GM19023 (cell line): ENCODE measurements around the gene AZIN2.
A peak's percentile ranks its signal among the peaks of the same experiment; 100 is the strongest.
"Not testable (repeated sequence)": the region's sequence is repeated elsewhere in the genome, so short reads cannot be mapped to it uniquely, and the experiment has no call there.

ENCODE experiments used
- ATAC-seq: cut with Tn5 transposase; IDR thresholded peaks from one replicate; pipeline ENCODE4 v1.9.1; 2021; ENCODE audit warnings: mild to moderate bottlenecking, moderate library complexity; ENCODE audit not compliant: unreplicated experiment

Gene AZIN2

DNA sequence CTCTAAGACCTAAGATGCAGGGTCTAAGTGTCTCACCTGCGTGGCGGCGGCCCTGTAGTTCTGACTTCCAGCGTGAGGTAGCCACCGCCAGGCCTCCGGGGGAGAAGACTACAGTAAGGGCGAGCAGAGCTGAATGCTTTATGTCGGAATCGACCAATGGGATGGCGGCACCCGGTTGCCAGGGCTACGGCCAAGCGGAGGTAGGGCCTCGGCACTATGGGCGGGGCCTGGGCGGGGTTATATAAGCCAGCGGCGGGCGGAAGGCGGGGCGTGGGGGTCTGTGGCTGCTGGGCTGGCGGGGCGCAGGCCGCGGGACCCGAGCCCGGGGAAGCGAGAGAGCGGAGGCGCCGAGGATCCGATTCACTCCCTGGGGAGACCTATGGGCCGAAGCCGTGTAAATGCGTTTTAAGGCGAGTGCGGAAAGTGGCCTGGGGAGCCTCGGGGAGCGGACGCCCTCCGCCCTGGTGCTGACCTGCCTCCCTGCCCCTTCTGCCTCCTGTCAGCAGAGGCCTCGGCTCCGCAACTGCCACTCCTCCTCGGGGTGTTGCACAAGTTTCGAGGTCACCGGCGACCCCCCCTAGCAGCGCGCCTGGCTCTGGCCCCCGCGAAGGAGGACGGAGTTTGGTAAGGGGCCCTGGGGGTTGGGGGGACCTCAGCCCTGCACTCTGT lies at the start of gene AZIN2:
AZIN2 (plus strand) TSS at position 269 of the 669 bp plus-strand sequence. CDS start 1,097 bp downstream, outside the sequence.
- peak; percentile 95 for ATAC-seq

DNA sequence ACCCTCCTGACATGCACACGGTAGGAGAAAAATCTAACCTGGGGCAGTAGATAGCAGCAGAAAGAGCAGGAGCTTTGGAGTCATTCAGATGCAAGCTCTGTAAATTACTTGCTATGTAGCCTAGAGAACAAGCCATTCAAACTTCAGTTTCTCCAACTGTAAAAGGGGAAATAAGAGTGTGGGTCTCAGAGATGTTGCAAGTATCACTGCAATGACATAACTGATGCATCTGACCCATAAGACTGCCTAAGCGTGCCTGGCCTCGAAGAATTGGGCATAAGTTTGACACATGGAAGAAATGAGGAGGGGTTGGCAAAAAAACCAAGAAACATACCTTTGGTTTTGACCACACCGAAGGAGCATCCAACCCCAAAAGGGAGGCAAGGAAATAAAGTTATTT lies 49.4 kb upstream of the AZIN2 start:
- no peak for ATAC-seq

DNA sequence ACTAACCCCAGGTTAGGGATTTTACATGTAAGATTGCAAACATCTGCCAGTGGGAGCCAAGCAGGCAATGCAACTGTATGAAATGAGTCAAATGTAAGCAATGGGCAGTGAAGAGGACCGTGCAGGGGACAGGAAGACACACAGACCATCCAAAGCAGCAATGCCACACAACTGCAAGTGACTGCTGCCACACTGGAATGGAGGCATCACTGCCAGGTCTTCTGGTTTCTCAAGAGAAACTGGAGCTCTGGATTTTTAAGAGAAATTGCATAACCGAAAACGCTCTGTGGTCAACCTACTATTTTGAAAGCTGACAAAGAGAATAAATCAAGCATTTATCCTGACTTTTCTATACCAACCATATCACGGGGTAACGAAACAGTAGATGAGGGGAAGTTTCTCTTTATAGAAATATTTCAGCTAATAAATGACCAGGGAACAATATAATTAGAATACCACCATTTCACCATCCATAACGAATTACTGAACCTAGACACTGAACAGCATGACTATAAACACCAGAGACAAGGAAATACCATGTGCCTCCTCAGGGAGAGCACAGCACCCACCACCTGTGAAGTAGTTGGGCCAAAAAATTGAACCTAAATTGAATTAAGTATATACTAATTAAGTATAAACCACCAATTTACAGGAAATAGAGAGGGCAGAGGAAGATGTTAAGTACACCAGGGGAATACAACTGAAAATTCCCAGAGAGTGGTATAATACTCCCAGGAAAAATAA lies 48.7 kb upstream of the AZIN2 start:
- no peak for ATAC-seq

DNA sequence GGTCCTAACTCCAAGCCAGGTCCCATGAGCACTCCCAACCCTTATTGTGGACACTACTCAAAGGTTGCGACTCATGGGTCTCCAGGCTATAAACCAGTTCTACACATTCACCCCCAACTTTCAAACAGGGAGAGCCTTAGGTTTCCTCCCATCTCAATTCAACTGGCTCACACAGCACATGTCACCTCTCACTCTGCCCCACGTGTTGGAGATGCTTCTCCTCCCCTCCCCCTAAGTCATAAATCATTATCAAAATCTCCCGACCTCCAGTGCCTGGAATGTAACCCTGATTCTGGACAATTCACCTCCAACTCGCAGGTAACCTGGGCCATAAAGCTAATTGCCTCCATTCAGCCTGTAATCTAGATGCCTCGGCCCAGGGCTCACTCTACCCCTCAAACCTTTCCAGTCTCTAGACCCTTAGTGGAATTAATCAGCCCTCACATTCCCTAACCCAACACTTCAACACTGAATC lies 44.9 kb upstream of the AZIN2 start:
- ATAC-seq: no peak

DNA sequence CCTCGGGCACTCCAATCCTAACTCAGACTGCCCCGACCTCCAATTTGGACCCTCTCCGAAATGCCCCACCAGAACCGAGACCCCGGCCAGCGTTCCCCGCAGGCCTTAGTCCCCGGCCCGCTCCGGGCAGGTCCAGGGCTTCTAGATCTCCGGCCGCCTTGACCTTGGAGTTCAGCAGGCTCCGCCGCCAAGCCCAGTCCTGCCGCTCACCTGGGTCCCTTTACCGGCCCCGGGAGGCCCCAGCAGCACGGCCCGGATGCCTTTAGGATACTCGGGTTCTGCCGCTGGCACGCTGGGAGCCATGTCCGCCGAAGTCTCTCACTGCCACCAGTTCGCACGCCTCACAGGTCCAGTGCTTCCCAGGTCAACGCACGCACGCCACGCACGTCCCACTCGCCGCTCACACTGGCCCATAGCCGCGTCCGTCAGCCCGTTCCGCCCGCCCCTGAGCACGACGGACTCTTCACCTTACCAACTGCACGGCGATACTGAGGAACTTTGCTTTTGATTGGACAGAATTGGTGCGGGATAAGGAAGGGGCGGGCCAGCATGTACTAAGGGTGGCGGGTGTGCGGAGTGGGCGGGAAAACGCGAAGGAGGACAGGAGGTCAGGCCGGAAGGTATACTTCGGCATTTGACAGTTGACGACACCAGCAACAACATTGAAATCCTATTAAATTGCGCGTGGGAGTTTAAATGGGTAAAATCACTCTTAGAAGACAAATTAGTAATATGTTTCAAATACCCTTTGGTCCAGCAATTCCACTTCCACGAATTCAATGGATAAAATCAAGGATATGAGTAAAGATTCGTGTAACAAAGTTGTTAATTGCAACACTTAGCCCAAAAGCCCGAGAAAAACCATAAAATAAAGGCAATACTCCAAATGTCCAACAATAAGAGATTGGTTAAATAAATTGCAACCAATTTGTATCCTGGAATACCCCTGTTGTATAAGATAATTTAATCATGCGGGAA lies 44.1 kb upstream of the AZIN2 start, which contains the start of gene AK2:
AK2 (minus strand) TSS at position 358 of the 978 bp plus-strand sequence; CDS start at position 303, 55 bp downstream.
- peak; percentile 98 for ATAC-seq

DNA sequence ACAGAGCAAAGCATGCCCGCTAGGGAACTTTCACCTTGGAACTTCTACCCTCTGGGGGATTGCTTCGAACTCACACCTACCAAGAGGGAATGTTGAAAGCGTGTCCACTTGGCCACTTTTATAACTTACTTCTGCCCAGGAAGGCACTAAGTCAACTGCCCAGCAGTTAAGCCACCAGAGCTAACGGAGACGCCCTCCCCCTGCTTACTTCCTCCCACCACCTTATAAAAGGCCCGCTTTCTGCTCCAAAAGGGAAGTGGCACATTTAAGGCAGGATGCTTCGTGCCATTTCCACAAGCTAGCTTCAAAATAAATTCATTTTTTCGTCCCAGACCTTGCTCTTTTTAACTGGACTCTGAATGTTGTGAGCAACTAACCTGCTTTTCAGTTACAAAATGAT lies 41.1 kb upstream of the AZIN2 start:
- no peak for ATAC-seq

DNA sequence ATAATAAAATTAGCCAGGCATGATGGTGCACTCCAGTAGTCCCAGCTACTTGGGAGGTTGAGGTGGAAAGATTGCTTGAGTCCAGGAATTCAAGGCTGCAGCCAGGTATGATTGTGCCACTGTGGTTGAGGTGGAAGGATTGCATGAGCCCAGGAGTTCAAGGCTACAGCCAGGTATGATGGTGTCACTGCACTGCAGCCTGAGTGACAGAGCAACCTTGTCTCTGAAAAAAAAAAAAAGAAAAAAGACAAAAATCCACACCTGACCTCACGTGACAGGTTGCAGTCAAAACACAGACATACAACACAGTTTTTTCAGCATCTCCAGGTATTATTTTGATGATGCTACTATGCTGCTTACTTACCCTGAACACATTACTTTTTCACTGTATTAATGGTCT lies 39.9 kb upstream of the AZIN2 start:
- no peak for ATAC-seq

DNA sequence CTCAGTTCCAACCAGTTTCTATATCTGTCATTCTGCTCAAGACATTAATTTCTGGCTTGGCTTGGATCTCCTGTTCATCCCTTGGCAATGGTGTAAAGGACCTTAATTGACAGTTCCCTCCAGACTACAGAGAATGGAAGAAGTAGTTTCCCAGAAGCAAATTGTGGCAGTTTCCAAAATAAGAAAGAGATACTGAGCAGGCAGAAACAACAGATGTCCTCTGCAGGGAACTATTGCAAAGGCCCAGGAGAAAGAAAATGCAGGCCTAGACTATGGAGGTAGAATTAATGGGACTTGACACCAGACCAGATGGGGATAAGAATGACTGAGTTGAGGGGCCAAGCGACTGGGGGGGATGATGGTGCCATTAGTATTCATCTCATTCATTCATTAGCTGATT lies 38.1 kb upstream of the AZIN2 start:
- no peak for ATAC-seq

DNA sequence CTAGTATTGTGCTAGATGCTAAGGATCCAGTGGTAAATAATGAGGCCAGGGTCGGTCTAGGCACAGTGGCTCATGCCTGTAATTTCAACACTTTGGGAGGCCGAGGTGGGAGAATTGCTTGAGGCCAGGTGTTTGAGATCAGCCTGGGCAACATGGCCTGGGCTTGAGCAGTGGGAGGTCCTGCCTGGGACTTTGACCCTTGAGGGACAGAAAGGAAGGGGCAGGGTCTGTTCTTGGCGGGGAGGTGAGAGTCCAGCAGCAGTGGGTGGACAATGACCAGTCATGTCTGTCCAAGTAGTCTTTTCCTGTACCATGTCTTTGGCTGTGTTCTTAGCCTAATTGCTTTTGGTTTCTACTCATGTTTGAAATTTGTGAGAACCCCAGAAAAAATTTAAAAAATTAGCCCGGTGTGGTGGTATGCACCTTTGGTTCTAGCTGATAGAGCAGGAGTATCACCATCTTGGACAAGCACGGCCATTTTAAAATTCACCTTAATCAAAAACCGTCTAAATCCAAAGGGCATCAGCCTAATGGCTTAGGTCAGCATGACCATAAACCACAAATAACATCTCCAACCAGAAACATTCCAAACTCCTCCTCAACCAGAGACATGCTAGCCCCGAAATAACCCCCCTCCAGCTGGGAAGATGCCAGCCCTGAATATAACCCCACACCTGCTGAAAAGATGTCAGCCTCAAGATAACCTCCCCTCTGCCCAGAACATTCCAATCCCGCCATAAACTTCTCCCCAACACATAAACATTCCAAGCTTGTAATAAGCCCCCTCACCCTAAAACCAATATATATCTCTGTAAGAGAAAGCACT lies 37.5 kb upstream of the AZIN2 start:
- no peak for ATAC-seq

DNA sequence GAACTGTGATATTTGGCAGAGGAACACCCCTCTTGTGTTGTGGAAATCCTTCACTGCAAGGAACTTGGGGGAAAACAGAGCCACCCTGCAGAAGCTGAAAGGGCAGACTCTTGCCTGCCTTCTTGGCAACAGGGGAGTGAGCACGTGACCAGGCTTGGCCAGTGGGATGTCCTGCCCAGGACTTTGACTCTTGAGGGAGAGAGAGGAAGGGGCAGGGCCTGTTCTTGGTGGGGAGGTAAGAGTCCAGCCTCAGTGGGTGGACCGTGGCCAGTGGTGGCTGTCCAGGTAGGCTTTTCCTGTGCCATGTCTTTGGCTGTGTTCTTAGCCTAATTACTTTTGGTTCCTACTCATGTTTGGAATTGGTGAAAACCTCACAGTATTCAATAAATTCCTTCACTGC lies 35.7 kb upstream of the AZIN2 start:
- ATAC-seq: no peak

DNA sequence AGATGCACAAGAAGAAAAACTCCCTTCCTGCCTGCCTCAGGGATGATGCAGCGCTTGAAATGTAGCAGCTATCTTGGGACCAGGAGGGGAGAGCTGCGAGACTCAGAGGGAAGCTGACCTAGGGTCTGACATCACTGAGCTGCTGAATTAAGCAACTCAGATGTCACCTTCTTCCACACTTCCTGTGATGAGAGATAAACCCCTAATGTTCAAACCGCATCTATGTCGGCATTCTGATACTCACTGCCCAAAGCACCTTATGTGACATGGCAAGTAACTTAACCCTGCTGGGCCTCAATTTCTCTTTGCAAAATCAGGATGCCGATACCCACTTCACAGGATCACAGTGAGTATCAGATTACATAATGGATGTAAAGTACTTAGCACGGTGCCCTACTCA lies 35.1 kb upstream of the AZIN2 start:
- no peak for ATAC-seq

DNA sequence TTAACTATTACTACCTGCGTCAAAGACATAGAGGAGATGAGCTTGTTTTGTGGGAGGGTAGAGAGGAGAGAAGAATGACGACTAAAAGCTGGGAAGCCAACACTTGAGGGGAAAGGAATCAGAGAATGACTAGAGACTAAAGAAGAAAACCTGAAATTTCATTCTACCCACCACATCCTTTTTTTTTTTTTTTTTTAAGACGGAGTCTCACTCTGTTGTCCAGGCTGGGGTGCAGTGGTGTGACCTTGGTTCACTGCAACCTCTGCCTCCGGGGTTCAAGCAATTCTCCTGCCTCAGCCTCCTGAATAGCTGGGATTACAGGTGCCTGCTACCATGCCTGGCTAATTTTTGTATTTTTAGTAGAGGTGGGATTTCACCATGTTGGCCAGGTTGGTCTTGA lies 34.7 kb upstream of the AZIN2 start:
- not testable (repeated sequence) for ATAC-seq

DNA sequence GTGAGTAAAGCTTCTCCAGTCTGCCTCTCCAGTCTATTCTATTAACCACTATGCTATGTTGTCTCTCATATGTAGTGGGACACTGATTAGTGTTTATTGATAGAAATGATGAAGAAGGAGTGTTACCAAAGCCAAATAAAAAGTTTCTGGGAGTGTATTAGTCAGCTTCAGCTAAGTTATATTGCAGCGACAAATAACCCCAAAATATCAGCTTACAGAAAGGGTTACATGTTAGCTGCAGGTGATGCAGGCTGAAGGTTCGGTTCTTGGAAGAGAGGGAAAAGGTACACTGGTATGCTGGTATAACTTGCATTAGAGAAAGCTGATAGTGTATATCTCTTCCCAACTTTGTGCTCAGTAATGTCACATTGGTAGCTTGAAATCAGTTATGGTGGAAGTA lies 33.7 kb upstream of the AZIN2 start:
- ATAC-seq: no peak

DNA sequence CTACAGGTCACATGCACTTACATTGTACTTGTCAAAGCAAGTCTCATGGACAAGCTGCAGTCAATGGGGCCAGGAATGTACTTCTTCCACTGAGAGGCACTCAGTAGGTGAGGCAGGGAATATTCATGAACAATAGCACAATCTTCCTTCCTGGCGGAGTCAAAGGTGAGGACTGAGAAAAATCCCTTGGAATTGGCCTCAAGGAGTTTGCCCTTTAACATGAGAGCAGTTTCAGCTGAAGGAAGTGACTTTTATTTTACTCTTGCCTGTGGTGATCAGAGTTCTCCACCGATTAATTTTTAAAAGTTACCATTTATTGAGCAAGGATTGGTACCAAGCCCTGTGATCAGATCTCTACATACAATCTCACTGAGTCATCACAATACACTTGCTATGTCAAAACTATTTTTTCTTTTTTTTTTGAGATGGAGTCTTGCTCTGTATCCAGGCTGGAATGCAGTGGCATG lies 33.1 kb upstream of the AZIN2 start:
- ATAC-seq: no peak

DNA sequence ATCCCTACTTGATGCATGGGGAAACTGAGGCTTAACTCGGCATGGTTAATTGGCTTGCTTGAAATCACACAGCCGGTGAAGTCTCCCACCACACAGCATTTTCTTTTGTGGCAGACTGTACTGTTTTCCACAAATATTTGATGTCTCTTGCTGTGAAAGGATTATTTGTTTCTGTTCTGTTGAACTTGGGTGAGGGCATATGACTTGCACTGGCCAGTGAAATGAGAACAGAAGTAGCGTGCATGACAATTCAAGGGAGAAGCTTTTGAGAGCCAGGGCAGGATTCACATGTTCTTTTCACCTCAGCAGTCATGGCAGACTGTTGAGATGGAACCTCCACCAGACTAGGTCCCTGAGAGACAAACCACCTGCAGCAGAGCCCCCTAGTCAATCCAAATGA lies 32.5 kb upstream of the AZIN2 start:
- no peak for ATAC-seq

DNA sequence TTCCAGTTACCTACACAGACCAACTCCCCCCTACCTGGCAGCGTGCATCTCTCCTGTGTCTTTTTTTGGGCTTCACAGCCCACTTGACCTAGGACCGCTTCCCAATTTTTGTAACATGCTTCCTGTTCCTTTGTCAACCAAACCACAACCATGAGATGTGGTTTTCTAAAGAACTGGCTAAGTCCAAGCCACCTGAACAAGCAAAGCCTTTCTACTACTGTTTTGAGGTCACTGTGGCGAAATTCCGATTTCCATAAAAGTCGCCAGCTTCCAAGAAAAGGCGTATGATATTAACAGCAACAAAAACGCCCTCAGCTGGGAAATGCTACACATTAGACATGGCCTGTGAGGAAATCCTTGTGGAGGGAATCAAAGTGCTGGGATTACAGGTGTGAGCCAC lies 31.6 kb upstream of the AZIN2 start:
- no peak for ATAC-seq

DNA sequence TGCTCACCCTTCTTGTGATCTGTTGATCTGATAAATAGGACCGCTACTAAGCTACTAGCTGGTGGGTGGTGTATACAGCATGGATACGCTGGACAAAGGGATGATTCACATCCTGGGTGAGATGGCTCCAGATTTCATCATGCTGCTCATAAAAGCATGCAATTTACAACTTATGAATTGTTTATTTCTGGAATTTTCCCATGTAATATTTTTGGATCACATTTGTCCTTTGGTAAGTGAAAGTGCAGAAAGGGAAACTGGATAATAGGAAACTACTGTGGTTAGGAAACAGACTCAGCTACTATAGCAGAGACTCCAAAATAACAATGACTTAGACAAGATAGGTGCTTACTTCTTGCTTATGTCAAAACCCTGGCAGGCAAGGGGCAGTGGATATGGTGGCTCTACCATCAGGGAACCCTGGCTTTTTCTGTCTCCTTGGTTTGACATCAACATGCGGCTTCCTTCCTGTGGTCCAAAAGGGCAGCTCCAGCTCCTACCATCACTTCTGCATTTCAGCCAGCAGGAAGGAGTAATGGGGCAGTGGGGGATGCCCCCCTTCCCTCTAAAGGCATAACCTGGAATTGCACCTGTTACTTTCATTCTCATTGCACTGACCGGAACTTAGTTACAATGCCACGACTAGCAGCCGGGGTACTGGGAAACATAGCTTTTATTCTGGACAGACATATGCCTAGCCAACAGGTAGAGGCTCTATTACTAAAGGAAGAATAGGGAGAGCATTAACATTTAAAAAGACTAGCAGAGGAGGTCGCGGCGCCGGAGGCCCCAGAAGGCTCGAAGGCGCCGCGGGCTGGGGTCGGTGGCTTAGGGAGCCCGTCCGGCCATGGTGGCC lies 30.5 kb upstream of the AZIN2 start:
- no peak for ATAC-seq

DNA sequence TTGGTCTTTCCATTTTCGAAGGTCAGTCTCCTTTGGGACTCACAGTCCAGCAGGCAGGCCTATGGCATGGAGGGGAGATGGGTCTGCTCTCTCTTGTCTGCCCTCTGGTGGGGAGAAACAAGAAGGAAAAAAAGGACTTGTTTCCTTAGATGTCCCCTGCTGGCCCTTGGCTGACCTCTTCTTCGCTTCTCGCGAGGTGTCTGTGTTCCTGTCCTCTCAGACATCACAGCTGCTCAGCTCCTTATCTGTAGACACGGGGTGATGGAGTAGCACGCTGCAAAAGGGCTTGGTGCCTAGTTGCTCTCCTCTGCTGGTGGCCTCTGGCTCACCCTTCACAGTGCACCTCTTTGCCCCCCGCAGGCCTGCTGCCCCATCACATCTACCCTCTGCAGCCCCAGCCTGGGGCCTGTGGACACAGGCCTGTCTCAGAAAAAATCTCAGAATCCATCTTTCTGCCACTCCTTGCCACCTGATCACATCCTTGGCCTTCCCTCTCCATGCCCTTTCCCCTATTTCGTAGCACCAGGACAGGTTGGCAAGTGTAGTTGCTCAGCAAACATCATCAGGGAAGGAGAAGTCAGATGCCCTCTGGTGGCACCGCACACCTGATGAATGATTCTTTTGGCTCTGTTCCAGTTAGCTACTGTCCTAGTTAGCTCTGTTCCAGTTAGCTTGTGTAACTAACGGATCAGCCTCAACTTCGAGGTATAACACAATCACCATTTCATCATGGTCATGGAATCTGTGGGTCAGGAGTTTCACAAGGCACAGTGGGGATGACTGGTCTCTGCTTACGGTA lies 25.5 kb upstream of the AZIN2 start:
- ATAC-seq: no peak
